Measurements from ENCODE around the gene PRRG1. TPM values are rescaled to one million over a fixed set of nuclear protein-coding genes. Genes with fewer than 3 reads are reported as not detected.
A peak's percentile ranks its signal among the peaks of the same experiment; 100 is the strongest.

PRRG1 gene
- total and polyA plus RNA-seq, 8 donors = 0.76 to 8.8 (median 2.9) TPM

- H3K36me3 ChIP-seq = no peaks in the 10 kb centered on the region
- intact Hi-C loops (cut with DNase I; ENCODE audit: low total_unique reads) = no loop called here
- no peaks in the 10 kb centered on the region for H3K4me1 ChIP-seq
- DNase-seq = no peak
- H3K4me3 ChIP-seq = no peak overlapping the region
- 32 to 61% (median 50%) methylated on average over 2 of the region's 2 CpGs for WGBS, 5 donors
- H3K27me3 ChIP-seq = no peaks in the 10 kb centered on the region
- TF ChIP-seq POLR2A (IDR thresholded peaks at IDR 0.05) (no peak), POLR2AphosphoS5 (IDR thresholded peaks at IDR 0.05) (no peak), EP300 (IDR thresholded peaks at IDR 0.05) (no peak), CTCF (IDR thresholded peaks at IDR 0.05) (no peak)
- no peaks in the 10 kb centered on the region for H3K9me3 ChIP-seq
- H3K27ac ChIP-seq = no peak overlapping the region
Measured at GRCh38 chrX:37332055-37332454, 17.1 kb upstream of the PRRG1 start.

GRCh38 chrX:37332987-37333658 is 16.0 kb upstream of the PRRG1 start:
- H3K4me3 ChIP-seq = no peak overlapping the region
- no peaks in the 10 kb centered on the region for H3K36me3 ChIP-seq
- 61 to 75% (median 66%) methylated on average over 8 of the region's 8 CpGs for WGBS, 5 donors
- DNase-seq = no peak
- H3K27me3 ChIP-seq = no peaks in the 10 kb centered on the region
- TF ChIP-seq POLR2A (IDR thresholded peaks at IDR 0.05) = no peak
- TF ChIP-seq CTCF (IDR thresholded peaks at IDR 0.05) = no peak
- no peak for TF ChIP-seq POLR2AphosphoS5 (IDR thresholded peaks at IDR 0.05)
- no peak for TF ChIP-seq EP300 (IDR thresholded peaks at IDR 0.05)
- no peak overlapping the region for H3K27ac ChIP-seq
- no peaks in the 10 kb centered on the region for H3K9me3 ChIP-seq
- intact Hi-C loops (cut with DNase I; ENCODE audit: low total_unique reads) = no loop called here
- H3K4me1 ChIP-seq = no peaks in the 10 kb centered on the region

GRCh38 chrX:37347420-37347819 is 1.7 kb upstream of the PRRG1 start:
- H3K9me3 ChIP-seq = no peaks in the 10 kb centered on the region
- H3K4me3 ChIP-seq = no peak overlapping the region
- H3K4me1 ChIP-seq = peaks cover 0 to 6% (median 0%) of the 10 kb centered on the region in 4 donors
- TF ChIP-seq CTCF (IDR thresholded peaks at IDR 0.05) = no peak
- TF ChIP-seq POLR2A (IDR thresholded peaks at IDR 0.05) = no peak
- TF ChIP-seq POLR2AphosphoS5 (IDR thresholded peaks at IDR 0.05) = no peak
- TF ChIP-seq EP300 (IDR thresholded peaks at IDR 0.05) = no peak
- intact Hi-C loops (cut with DNase I; ENCODE audit: low total_unique reads) = no loop called here
- H3K36me3 ChIP-seq = no peaks in the 10 kb centered on the region
- H3K27ac ChIP-seq = no peak overlapping the region
- DNase-seq = no peak
- no peaks in the 10 kb centered on the region for H3K27me3 ChIP-seq
- WGBS, 5 donors = 50 to 80% (median 67%) methylated on average over 1 of the region's 1 CpG

- H3K27ac ChIP-seq = peak overlapping the region; percentile 61 to 87 (median 82)
- 22 to 45% (median 36%) methylated on average over 11 of the region's 11 CpGs for WGBS, 5 donors
- intact Hi-C loops (cut with DNase I; ENCODE audit: low total_unique reads) = no loop called here
- no peak for TF ChIP-seq POLR2AphosphoS5 (IDR thresholded peaks at IDR 0.05)
- TF ChIP-seq CTCF (IDR thresholded peaks at IDR 0.05) = no peak
- TF ChIP-seq EP300 (IDR thresholded peaks at IDR 0.05) = no peak
- no peaks in the 10 kb centered on the region for H3K9me3 ChIP-seq
- H3K4me1 ChIP-seq = peaks cover 0 to 6% (median 0%) of the 10 kb centered on the region in 4 donors
- no peaks in the 10 kb centered on the region for H3K36me3 ChIP-seq
- no peaks in the 10 kb centered on the region for H3K27me3 ChIP-seq
- H3K4me3 ChIP-seq = peak overlapping the region; percentile 56 to 64 (median 60)
- peak in 1 of 2 donors; percentile 16 for DNase-seq
Measured at GRCh38 chrX:37348231-37348970, 763 bp upstream of the PRRG1 start.

Data from stomach (tissue), 9 donors.